Panc1 (cell line): ENCODE results near the gene PHLDA3. TPM values are rescaled to one million over a fixed set of nuclear protein-coding genes. Genes with fewer than 3 reads are reported as not detected.

ENCODE experiments used
- ATAC-seq: fragments of 200-7000 bp; cut with Tn5 transposase; 2 replicates; pipeline ENCODE4 v1.9.1; 2020; ENCODE audit warnings: mild to moderate bottlenecking, moderate library complexity
- BruUV-seq: library from RNA; stranded (reverse); fragments of 400-500 nt; replicated peaks from 2 replicates; lab custom pipeline; 2021; lab: Mats Ljungman, UMichigan
- CTCF ChIA-PET: fragments of 300-600 bp; sonication (Branson Sonifier 250); formaldehyde crosslinking; loops from one replicate; lab custom pipeline; 2022; ENCODE audit warnings: antibody characterized with exemption; lab: Charles Lee
- POLR2A ChIA-PET: fragments of 300-600 bp; sonication (Branson Sonifier 250); formaldehyde crosslinking; loops from one replicate; lab custom pipeline; 2022; ENCODE audit warnings: antibody characterized with exemption; lab: Charles Lee
- DNase-seq: peaks from one replicate; pipeline ENCODE4 v3.0.0-alpha.2; 2010; ENCODE audit warnings: low read depth, low spot score
- H3K27ac ChIP-seq: 2 replicates; pipeline ENCODE4 v1.5.1; 2011; ENCODE audit warnings: mild to moderate bottlenecking, low read length, inconsistent platforms
- H3K27me3 ChIP-seq: fragments of 200-500 bp; sonication (Bioruptor generic); 2 replicates; pipeline ENCODE4 v1.6.0; 2014; ENCODE audit warnings: low read length, inconsistent platforms; ENCODE audit not compliant: control insufficient read depth, insufficient read depth
- H3K36me3 ChIP-seq: fragments of 200-500 bp; sonication (Bioruptor generic); 2 replicates; pipeline ENCODE4 v1.5.1; 2014; ENCODE audit warnings: inconsistent platforms, mild to moderate bottlenecking, low read length, moderate library complexity; ENCODE audit not compliant: control insufficient read depth, insufficient read depth
- H3K4me1 ChIP-seq: 2 replicates; pipeline ENCODE4 v1.5.1; 2011; ENCODE audit warnings: inconsistent platforms, mild to moderate bottlenecking, low read length, moderate library complexity; ENCODE audit not compliant: control insufficient read depth, insufficient read depth
- H3K4me3 ChIP-seq, 2 experiments: 2 replicates each; pipeline ENCODE4 v1.5.1; 2011 to 2012; ENCODE audit warnings: low read depth in 2 of 2, low read length in 2 of 2, mild to moderate bottlenecking in 2 of 2, inconsistent platforms in 1 of 2, moderate library complexity in 1 of 2
- H3K9me3 ChIP-seq: fragments of 200-500 bp; sonication (Bioruptor generic); 2 replicates; pipeline ENCODE4 v1.5.1; 2014; ENCODE audit warnings: low read depth, mild to moderate bottlenecking, inconsistent platforms, low read length, moderate library complexity; ENCODE audit not compliant: control insufficient read depth, insufficient read depth
- CTCF ChIP-seq: fragments of 450-650 bp; IDR thresholded peaks from 2 replicates; pipeline ENCODE4 v1.5.1; 2017; ENCODE audit warnings: mild to moderate bottlenecking
- POLR2AphosphoS5 ChIP-seq: IDR thresholded peaks from 2 replicates; pipeline ENCODE4 v1.6.1; 2012; ENCODE audit warnings: mild to moderate bottlenecking, low read depth, low read length, moderate library complexity
- REST ChIP-seq, 2 experiments: IDR thresholded peaks; 2 replicates each; pipeline ENCODE4 v1.6.1; 2011 to 2012; ENCODE audit warnings: low read depth in 2 of 2, control low read depth in 1 of 2, low read length in 1 of 2, mild to moderate bottlenecking in 1 of 2, moderate library complexity in 1 of 2; ENCODE audit not compliant: insufficient read depth in 1 of 2
- SIN3A ChIP-seq: IDR thresholded peaks from 2 replicates; pipeline ENCODE4 v1.6.1; 2012; ENCODE audit warnings: low read depth, mild to moderate bottlenecking, low read length, moderate library complexity, borderline replicate concordance; ENCODE audit not compliant: insufficient read depth
- TCF7L2 ChIP-seq: IDR thresholded peaks from 2 replicates; pipeline ENCODE4 v1.6.1; 2011; ENCODE audit warnings: mild to moderate bottlenecking, low read depth, low read length, inconsistent platforms
- in situ Hi-C: cut with HindIII; loops from 2 replicates; pipeline ENCODE4 v1.10.0; 2016; ENCODE audit warnings: low sequenced_read_pairs, low pct_unique_long_range_greater_than_20kb
- intact Hi-C: fragments of 100-400 bp; cut with micrococcal nuclease; formaldehyde crosslinking; loops from one replicate; pipeline ENCODE4 v1.10.0; 2022; ENCODE audit not compliant: unreplicated experiment
- total RNA-seq: library from RNA; stranded (reverse); gene quantifications from one replicate; pipeline ENCODE4 v1.2.1, GENCODE V29; 2021; ENCODE audit not compliant: unreplicated experiment

PHLDA3 gene
- total RNA-seq, 1 experiment from 2014 or later, result 12.3 TPM

GRCh38 chr1:201514466-201514865, 45.5 kb upstream of the PHLDA3 start:
- no peak overlapping the region for H3K27ac ChIP-seq
- H3K27me3 ChIP-seq, result no peaks in the 10 kb centered on the region
- ATAC-seq (no peak), DNase-seq (no peak)
- BruUV-seq, result no TSS peak
- H3K4me1 ChIP-seq, result peaks cover 5% of the 10 kb centered on the region; the same call in 1 of the 2 replicates
- in situ Hi-C loops (no loop called here), intact Hi-C loops (no loop called here)
- CTCF ChIA-PET, result interaction anchor here (0.6 to 6.7 kb wide), 3 partner anchors 33 to 79 kb away, joined by 3 to 110 read pairs (median 23); no protein-coding TSS in a partner anchor
- no peaks in the 10 kb centered on the region for H3K9me3 ChIP-seq
- POLR2A ChIA-PET, result no interaction called here
- TF ChIP-seq CTCF, result no peak
- TF ChIP-seq REST (IDR thresholded peaks at IDR 0.05; ENCODE audit: insufficient read depth in 1 of 2, low read depth in 2 of 2, low read length in 1 of 2), result no peak
- TF ChIP-seq TCF7L2, result no peak
- no peak for TF ChIP-seq POLR2AphosphoS5
- no peak overlapping the region for H3K4me3 ChIP-seq
- no peaks in the 10 kb centered on the region for H3K36me3 ChIP-seq

- in situ Hi-C loops, result no loop called here
- intact Hi-C loops, result loop anchor here (1.0 kb wide), 1 partner anchor 31 kb away; no protein-coding TSS in a partner anchor
- no peak for TF ChIP-seq CTCF
- TF ChIP-seq POLR2AphosphoS5, result no peak
- no peak for TF ChIP-seq TCF7L2
- TF ChIP-seq SIN3A, result no peak
- TF ChIP-seq REST (IDR thresholded peaks at IDR 0.05; ENCODE audit: insufficient read depth in 1 of 2, low read depth in 2 of 2, low read length in 1 of 2), result no peak
These were observed 44.7 kb upstream of the PHLDA3 start for GRCh38 chr1:201513498-201514243.

More at GRCh38 chr1:201513498-201514243, 44.7 kb upstream of the PHLDA3 start:
- no peaks in the 10 kb centered on the region for H3K9me3 ChIP-seq
- DNase-seq, result no peak
- no peaks in the 10 kb centered on the region for H3K27me3 ChIP-seq
- H3K4me3 ChIP-seq, result no peak overlapping the region
- ChIA-PET POLR2A (interaction anchor here (2.0 kb wide), 1 partner anchor 32 kb away, joined by 14 read pairs; no protein-coding TSS in a partner anchor), CTCF (interaction anchor here (0.6 to 6.7 kb wide), 13 partner anchors 10 to 202 kb away, joined by 3 to 110 read pairs (median 8); no protein-coding TSS in a partner anchor)
- BruUV-seq, result no TSS peak
- H3K36me3 ChIP-seq, result no peaks in the 10 kb centered on the region
- ATAC-seq, result no peak
- peaks cover 5% of the 10 kb centered on the region; the same call in 1 of the 2 replicates for H3K4me1 ChIP-seq
- no peak overlapping the region for H3K27ac ChIP-seq
